ENCODE results near the gene FOXRED2.

Gene FOXRED2

DNA sequence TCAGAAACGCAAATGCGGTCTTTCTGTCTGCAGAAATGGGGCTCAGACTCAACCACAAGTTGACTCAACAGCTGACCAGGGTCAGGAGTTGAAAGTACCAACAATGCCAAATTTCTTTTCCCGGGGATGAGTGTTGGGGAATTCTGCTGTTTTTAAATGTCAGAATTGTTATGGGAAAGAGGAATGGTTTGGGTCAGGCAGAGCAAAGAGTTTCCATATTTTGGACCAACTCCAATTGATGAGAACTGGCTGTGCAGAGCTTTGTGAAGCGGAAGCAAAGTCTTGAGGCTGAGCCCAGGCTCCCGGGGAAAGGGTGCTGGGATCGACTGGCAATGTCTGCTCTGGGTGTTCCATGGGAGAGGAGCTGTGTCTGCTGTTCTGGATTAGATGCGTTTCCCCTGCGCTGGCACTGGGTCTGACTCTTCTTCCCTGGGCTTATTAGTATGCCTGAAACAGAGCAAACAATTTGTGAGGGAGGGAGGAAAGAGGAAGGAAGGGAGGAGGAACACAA lies 61.6 kb downstream of the FOXRED2 start:
- no peak for TF ChIP-seq POLR2AphosphoS5 (IDR thresholded peaks at IDR 0.05; ENCODE audit: low read depth, low read length)
- no peak for TF ChIP-seq POLR2A (IDR thresholded peaks at IDR 0.05; ENCODE audit: low read depth, low read length)
- no peak for TF ChIP-seq PAX5 (IDR thresholded peaks at IDR 0.05; ENCODE audit: insufficient read depth, low read length, severe bottlenecking)
- no peak for TF ChIP-seq POU2F2 (IDR thresholded peaks at IDR 0.05; ENCODE audit: low read depth, low read length)
- TF ChIP-seq SPI1 (IDR thresholded peaks at IDR 0.05; ENCODE audit: low read depth, low read length), result no peak
- TF ChIP-seq TAF1 (IDR thresholded peaks at IDR 0.05; ENCODE audit: low read depth, low read length), result no peak
- FAIRE-seq (no peak), DNase-seq (ENCODE audit: insufficient read length, low spot score) (no peak)

DNA sequence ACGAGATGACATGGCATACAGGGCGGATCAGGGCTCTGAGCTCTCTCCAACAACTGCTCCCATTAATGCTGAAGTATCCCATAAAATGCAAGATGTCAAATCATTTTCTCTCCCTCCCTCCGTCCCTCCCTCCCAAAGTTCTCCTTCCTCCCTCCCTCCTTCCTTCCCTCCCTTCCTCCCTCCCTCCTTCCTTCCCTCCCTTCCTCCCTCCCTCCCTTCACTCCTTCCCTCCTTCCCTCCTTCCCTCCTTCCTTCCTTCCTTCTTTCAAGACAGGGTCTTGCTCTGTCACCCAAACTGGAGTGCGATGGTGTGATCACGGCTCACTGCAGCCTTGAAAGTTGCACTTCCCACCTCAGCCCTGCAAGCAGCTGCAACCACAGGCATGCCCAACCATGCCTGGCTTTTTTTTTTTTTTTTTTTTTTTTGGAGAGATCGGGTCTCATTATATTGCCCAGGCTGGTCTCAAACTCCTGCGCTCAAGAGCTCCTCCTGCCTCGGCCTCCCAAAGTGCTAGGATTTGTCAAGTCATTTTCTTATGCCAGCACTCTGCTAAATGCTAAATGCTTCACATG lies 63.6 kb downstream of the FOXRED2 start:
- FAIRE-seq (peak; percentile 83), DNase-seq (ENCODE audit: insufficient read length, low spot score) (no peak)
- TF ChIP-seq TAF1 (IDR thresholded peaks at IDR 0.05; ENCODE audit: low read depth, low read length) (no peak), SPI1 (IDR thresholded peaks at IDR 0.05; ENCODE audit: low read depth, low read length) (no peak), PAX5 (IDR thresholded peaks at IDR 0.05; ENCODE audit: insufficient read depth, low read length, severe bottlenecking) (no peak), POU2F2 (IDR thresholded peaks at IDR 0.05; ENCODE audit: low read depth, low read length) (no peak), POLR2AphosphoS5 (IDR thresholded peaks at IDR 0.05; ENCODE audit: low read depth, low read length) (no peak), POLR2A (IDR thresholded peaks at IDR 0.05; ENCODE audit: low read depth, low read length) (no peak)

DNA sequence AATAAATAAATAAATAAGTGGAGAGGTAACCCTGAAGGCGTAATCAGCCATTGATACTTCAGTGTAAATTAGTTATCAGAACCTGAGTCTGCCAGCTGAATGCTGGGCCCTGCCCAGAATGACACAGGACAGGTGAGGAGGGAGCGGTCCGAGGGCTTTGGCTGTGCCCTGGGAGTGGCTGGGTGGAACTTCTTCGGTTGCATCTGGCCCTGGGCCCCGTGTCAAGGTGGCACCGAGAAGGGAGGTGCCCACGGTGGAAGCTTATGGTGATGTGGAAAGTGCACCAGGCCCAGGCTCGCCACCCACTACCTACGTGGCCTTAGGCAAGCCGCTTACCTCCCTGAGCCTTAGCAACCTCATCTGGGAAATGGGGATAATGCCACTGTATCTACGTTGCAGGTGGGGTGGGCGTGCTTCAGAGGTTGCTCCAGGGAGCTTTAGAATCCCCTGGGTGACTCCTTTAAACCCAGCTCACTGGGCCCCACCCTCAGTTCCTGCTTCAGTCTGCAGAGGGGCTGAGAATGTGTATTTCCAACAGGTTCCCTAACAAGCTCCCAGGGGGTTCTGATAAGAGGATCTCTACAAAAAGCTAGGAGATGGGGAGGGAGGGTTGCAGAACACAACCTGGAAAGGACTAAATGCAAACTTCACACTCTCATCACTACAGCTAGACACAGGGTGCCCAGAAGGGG lies 64.2 kb downstream of the FOXRED2 start:
- FAIRE-seq (no peak), DNase-seq (ENCODE audit: insufficient read length, low spot score) (no peak)
- no peak for TF ChIP-seq POU2F2 (IDR thresholded peaks at IDR 0.05; ENCODE audit: low read depth, low read length)

DNA sequence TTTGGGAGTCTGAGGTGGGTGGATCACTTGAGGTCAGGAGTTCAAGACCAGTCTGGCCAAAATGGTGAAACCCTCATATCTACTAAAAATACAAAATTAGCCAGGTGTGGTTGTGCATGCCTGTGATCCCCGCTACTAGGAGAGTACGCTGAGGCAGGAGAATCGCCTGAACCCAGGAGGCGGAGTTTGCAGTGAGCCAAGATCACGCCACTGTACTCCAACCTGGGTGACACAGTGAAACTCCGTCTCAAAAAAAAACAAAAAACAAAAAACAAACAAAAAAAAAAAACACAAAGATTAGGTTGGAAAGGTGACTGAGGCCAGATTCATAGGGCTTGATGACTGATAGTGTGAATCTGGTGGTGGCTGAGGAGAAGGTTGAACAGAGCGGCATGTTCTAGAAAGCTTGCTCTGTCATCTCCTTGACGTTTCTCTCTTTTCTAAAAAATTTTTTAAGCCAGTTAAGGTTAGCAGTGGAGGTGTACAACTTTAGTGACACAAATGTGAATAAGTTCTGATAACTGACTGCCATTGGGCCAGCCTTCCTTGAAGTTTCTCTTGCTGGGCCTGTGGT lies 66.3 kb downstream of the FOXRED2 start:
- FAIRE-seq (no peak), DNase-seq (ENCODE audit: insufficient read length, low spot score) (no peak)
- TF ChIP-seq TAF1 (IDR thresholded peaks at IDR 0.05; ENCODE audit: low read depth, low read length) (no peak), POU2F2 (IDR thresholded peaks at IDR 0.05; ENCODE audit: low read depth, low read length) (no peak), SPI1 (IDR thresholded peaks at IDR 0.05; ENCODE audit: low read depth, low read length) (no peak), POLR2AphosphoS5 (IDR thresholded peaks at IDR 0.05; ENCODE audit: low read depth, low read length) (no peak), POLR2A (IDR thresholded peaks at IDR 0.05; ENCODE audit: low read depth, low read length) (no peak), PAX5 (IDR thresholded peaks at IDR 0.05; ENCODE audit: insufficient read depth, low read length, severe bottlenecking) (no peak)

DNA sequence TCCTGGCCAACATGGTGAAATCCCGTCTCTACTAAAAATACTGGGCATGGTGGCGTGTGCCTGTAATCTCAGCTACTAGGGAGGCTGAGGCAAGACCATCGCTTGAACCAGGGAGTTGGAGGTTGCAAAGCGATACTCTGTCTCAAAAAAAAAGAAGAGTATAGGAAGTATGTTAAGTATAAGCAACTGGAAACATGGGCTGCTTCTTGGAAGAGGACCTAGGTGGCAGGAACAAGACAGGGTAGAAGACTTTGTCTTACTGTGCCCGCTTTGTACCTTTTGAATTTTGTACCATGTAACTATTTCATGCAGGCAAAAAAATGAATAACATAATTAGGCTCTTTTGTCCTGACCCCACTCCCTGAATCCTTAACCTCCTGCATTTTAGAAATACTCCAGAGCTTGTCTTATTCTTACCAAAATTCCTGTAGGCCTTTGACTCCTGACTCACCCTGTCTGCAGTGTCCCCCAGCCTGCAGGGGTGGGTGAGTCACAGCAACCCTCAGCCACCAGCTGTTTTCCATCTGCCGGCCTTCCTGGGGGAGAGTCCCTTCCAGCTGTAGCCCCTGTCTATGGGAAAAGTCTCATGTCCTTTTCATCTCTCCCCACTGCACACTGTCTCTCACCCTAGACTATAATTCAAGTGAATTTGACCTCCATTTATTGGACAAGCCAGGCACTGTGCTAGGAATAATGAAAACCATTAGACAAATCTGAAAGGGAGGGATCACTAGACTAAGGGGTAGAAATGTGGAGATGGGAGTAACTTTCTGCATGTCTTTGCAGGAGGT lies 67.2 kb downstream of the FOXRED2 start:
- TF ChIP-seq TAF1 (IDR thresholded peaks at IDR 0.05; ENCODE audit: low read depth, low read length) (no peak), POLR2A (IDR thresholded peaks at IDR 0.05; ENCODE audit: low read depth, low read length) (no peak), POLR2AphosphoS5 (IDR thresholded peaks at IDR 0.05; ENCODE audit: low read depth, low read length) (no peak), PAX5 (IDR thresholded peaks at IDR 0.05; ENCODE audit: insufficient read depth, low read length, severe bottlenecking) (no peak), SPI1 (IDR thresholded peaks at IDR 0.05; ENCODE audit: low read depth, low read length) (no peak), POU2F2 (IDR thresholded peaks at IDR 0.05; ENCODE audit: low read depth, low read length) (no peak)
- DNase-seq (ENCODE audit: insufficient read length, low spot score) (no peak), FAIRE-seq (no peak)

All from GM12891 (cell line).